ENCODE data around the gene RIC8A.

Gene RIC8A

DNA sequence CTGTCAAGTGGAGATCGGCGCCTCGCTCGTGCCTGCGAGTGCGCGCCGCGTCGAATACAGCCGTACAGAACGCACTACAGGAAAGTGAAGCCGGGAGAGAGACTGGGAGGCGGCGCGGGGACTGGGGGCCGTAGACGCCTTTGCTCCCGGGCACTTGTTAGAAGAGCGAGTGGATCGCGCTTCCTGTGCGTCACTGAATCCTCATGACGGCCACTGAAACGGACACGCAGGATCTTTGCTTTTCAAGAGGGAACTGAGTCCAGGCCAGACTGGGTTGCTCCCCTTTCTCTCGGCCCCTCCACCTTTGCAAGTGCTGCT lies 314 bp downstream of the RIC8A start:
- in situ Hi-C loops (cut with HindIII; ENCODE audit: low pct_unique_long_range_greater_than_20kb, low sequenced_read_pairs): no loop called here
- peak; percentile 21 to 22 for DNase-seq (ENCODE audit: low read depth in 1 of 2, low spot score in 1 of 2)
- TF ChIP-seq JUND (IDR thresholded peaks at IDR 0.05; ENCODE audit: low read depth): no peak

DNA sequence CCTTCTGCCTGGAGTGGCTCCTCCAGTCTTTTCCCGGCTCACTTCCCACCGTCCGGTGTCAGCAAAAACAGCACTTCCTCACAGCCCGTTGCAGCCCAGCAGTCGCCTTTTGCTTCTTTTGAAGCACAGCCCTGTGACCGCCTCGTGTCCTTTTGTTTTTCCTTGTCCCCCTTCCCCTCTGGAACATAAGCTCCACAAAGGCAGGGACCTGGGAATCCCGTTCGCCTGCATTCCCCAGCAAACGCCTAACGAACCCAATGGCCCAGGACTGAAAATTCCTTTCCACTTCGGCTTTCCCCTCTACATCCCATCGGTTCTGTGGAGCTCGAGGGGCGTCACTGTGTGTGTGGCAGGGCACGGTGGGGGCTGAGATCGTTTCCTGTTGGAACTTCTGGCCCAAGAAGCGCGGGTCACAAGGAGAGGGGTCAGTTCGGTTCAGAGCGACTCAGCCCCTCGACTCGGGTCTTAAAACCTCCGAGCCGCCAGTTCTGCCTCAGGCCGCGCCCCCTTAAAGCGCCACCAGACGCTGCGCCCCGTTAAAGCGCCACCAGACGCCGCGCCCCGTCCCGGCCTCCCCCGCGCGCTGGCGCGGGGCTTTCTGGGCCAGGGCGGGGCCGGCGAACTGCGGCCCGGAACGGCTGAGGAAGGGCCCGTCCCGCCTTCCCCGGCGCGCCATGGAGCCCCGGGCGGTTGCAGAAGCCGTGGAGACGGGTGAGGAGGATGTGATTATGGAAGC lies 841 bp downstream of the RIC8A start:
- no peak for TF ChIP-seq JUND (IDR thresholded peaks at IDR 0.05; ENCODE audit: low read depth)
- in situ Hi-C loops (cut with HindIII; ENCODE audit: low pct_unique_long_range_greater_than_20kb, low sequenced_read_pairs): no loop called here
- peak; percentile 69 to 80 for DNase-seq (ENCODE audit: low read depth in 1 of 2, low spot score in 1 of 2)

DNA sequence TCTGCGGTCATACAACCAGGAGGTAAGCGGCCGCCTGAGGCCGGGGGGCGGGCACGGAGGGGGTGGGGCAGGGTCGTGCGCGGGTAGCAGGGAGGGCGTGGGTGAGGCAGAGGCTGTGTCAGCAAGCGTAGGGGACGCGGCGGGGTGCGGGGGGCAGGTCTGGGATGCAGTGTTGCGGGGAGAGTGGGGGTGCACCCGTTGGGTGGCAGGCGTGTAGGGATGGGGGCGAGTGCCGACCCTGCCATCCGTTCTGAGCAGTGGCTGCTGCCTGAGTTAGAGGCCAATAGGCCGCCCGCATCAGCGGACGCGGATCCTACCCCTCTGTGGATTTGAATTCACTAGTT lies 1.4 kb downstream of the RIC8A start:
- no peak for DNase-seq (ENCODE audit: low read depth in 1 of 2, low spot score in 1 of 2)
- in situ Hi-C loops (cut with HindIII; ENCODE audit: low pct_unique_long_range_greater_than_20kb, low sequenced_read_pairs): no loop called here
- TF ChIP-seq JUND (IDR thresholded peaks at IDR 0.05; ENCODE audit: low read depth): no peak

DNA sequence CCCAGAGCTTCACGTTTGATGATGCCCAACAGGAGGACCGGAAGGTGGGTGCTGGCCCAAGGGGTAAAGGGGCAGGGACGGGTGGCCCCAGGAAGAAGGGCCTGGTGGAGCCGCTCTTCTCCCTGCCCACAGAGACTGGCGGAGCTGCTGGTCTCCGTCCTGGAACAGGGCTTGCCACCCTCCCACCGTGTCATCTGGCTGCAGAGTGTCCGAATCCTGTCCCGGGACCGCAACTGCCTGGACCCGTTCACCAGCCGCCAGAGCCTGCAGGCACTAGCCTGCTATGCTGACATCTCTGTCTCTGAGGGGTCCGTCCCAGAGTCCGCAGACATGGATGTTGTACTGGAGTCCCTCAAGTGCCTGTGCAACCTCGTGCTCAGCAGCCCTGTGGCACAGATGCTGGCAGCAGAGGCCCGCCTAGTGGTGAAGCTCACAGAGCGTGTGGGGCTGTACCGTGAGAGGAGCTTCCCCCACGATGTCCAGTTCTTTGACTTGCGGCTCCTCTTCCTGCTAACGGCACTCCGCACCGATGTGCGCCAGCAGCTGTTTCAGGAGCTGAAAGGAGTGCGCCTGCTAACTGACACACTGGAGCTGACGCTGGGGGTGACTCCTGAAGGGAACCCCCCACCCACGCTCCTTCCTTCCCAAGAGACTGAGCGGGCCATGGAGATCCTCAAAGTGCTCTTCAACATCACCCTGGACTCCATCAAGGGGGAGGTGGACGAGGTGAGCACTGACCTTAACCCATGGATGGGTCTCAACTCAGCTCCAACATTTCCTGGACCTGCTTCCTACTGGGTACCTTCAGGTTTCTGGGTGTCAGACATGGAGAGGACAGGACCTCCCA lies 2.0 kb downstream of the RIC8A start:
- in situ Hi-C loops (cut with HindIII; ENCODE audit: low pct_unique_long_range_greater_than_20kb, low sequenced_read_pairs): no loop called here
- no peak for DNase-seq (ENCODE audit: low read depth in 1 of 2, low spot score in 1 of 2)
- no peak for TF ChIP-seq JUND (IDR thresholded peaks at IDR 0.05; ENCODE audit: low read depth)

DNA sequence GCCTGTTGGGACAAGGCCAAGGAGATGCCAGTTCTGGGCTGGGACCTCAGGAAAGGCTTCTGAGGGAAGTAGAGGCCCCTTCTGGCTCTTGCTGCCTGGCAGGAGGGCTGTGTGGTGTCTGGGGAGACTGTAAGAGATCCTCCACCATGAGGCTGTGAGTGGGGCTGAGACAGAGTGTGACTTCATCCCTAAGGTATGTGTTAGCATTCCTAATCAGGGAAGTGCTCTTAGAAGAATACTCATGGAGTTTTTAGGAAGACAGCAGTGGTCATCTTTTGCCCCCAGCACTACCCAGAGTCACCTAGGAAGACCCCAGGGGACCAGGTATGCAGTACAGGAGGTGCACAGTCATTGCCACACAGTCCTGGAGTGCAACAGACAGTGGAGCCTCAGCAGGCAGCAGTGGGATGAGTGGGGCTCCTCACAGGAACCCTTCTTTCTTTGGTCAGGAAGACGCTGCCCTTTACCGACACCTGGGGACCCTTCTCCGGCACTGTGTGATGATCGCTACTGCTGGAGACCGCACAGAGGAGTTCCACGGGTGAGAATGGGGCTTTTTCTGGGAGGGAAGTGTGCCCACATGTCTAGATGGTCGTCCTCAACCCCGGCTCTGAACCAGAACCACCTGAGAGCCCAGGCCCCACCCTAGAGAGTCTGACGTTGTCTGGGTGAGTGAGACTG lies 2.8 kb downstream of the RIC8A start:
- TF ChIP-seq JUND (IDR thresholded peaks at IDR 0.05; ENCODE audit: low read depth): no peak
- no peak for DNase-seq (ENCODE audit: low read depth in 1 of 2, low spot score in 1 of 2)
- in situ Hi-C loops (cut with HindIII; ENCODE audit: low pct_unique_long_range_greater_than_20kb, low sequenced_read_pairs): no loop called here

DNA sequence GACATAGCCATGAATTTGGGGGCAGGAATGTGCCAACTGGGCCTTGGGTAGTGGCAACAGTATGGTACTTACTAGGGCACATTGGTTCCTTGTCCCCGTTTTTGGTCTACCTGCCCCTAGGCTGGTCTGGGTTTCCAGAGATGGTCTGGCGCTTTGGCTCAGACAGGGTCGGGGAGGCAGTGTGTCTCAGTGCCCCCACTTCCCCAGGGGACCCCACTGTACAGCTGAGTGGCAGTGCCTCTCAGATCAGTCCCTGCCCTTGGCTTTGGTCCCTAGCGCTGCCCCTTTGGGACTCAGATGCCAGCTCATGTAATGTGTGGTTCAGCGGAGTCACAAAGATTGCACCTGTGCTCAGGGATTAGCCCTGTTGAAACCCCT lies 3.3 kb downstream of the RIC8A start:
- DNase-seq (ENCODE audit: low read depth in 1 of 2, low spot score in 1 of 2): no peak
- in situ Hi-C loops (cut with HindIII; ENCODE audit: low pct_unique_long_range_greater_than_20kb, low sequenced_read_pairs): no loop called here
- no peak for TF ChIP-seq JUND (IDR thresholded peaks at IDR 0.05; ENCODE audit: low read depth)

DNA sequence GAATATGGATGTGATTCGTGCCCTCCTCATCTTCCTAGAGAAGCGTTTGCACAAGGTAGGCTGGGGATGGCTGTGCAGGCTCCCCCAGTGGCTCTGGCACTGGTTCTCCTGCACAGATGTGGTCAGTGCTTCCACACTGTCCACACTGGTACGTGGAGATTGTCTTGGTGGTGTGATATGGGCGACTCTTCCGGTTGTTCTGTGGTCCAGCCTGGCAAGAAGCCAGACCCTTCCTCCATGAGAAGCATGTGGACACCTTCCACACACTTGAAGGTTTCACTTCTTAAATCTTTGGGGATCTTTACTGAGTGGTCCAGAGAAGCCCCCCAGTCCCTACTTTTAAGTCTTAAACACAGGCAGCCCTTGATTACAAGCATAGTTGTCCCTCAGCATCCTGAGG lies 3.8 kb downstream of the RIC8A start:
- DNase-seq (ENCODE audit: low read depth in 1 of 2, low spot score in 1 of 2): no peak
- TF ChIP-seq JUND (IDR thresholded peaks at IDR 0.05; ENCODE audit: low read depth): no peak
- in situ Hi-C loops (cut with HindIII; ENCODE audit: low pct_unique_long_range_greater_than_20kb, low sequenced_read_pairs): no loop called here

DNA sequence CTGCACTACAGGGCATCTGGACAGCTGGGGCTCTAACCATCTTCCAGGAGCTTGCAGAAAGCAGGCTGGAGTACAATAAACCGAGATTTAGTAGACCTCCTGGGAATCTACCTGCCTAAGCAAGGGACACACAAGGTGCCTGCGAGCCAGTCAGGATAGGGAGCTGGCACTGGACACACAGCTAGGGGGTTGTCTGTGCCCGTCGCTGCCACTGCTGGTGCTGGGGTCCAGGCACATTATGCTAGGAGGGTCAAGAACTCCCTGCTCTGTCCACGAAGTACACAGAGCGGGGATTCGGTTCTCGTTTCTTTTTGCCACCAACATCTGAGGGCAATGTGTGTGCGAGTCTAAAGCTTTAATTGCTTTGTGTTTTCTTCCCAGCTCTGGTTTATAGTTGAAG lies 4.2 kb downstream of the RIC8A start:
- no peak for DNase-seq (ENCODE audit: low read depth in 1 of 2, low spot score in 1 of 2)
- in situ Hi-C loops (cut with HindIII; ENCODE audit: low pct_unique_long_range_greater_than_20kb, low sequenced_read_pairs): no loop called here
- no peak for TF ChIP-seq JUND (IDR thresholded peaks at IDR 0.05; ENCODE audit: low read depth)

DNA sequence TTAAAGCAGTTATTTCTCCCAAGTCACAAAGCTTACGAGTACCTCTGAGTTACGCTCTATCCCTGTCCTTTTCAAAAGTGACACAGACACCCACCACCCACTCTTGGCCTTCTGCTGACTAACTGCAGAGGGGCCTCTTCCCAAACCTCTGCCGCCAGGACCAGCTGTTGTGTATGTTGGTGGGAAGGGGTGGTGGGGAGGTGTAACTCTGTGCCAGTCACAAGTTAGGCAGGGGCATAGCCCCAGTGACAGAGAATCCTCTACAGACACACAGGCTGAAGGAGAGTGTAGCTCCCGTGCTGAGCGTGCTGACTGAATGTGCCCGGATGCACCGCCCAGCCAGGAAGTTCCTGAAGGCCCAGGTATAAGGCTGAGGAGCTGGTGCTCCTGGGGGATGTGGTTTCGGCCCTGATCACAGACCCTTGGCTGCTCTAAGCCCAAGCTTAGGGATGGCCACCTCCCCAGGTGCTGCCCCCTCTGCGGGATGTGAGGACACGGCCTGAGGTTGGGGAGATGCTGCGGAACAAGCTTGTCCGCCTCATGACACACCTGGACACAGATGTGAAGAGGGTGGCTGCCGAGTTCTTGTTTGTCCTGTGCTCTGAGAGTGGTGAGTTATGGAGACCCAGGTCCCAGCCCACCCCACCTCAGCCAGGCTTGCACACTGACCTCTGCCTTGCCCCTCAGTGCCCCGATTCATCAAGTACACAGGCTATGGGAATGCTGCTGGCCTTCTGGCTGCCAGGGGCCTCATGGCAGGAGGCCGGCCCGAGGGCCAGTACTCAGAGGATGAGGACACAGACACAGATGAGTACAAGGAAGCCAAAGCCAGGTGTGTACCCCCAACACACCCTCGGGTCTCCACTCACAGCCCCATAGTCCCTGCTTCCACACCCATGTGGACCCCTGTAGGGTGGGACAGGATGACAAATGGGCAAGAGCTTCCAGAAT lies 4.9 kb downstream of the RIC8A start:
- no peak for TF ChIP-seq JUND (IDR thresholded peaks at IDR 0.05; ENCODE audit: low read depth)
- in situ Hi-C loops (cut with HindIII; ENCODE audit: low pct_unique_long_range_greater_than_20kb, low sequenced_read_pairs): no loop called here
- DNase-seq (ENCODE audit: low read depth in 1 of 2, low spot score in 1 of 2): no peak

DNA sequence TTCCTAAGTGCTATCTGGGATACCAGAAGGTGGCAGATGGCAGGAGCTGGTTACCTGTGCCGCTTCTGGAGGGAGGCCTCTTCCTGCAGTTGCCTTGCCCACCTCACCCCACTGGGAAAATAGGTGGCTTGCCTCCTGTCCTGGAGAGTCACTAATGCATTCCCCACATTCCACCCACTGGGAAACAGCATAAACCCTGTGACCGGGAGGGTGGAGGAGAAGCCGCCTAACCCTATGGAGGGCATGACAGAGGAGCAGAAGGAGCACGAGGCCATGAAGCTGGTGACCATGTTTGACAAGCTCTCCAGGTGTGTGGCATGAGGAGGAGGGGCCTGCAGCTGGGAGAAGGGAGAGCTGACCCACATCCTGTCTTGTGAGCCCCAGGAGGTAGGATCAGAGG lies 5.6 kb downstream of the RIC8A start:
- no peak for DNase-seq (ENCODE audit: low read depth in 1 of 2, low spot score in 1 of 2)
- no peak for TF ChIP-seq JUND (IDR thresholded peaks at IDR 0.05; ENCODE audit: low read depth)
- in situ Hi-C loops (cut with HindIII; ENCODE audit: low pct_unique_long_range_greater_than_20kb, low sequenced_read_pairs): no loop called here

DNA sequence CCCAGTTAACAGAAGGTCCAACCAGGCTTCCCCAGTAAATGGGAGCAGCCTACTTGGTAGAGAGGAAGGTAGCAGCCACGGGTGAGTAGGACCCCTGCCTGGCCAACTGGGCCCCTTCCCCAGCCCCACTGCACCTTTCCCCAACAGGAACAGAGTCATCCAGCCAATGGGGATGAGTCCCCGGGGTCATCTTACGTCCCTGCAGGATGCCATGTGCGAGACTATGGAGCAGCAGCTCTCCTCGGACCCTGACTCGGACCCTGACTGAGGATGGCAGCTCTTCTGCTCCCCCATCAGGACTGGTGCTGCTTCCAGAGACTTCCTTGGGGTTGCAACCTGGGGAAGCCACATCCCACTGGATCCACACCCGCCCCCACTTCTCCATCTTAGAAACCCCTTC lies 6.6 kb downstream of the RIC8A start:
- TF ChIP-seq JUND (IDR thresholded peaks at IDR 0.05; ENCODE audit: low read depth): no peak
- in situ Hi-C loops (cut with HindIII; ENCODE audit: low pct_unique_long_range_greater_than_20kb, low sequenced_read_pairs): no loop called here
- DNase-seq (ENCODE audit: low read depth in 1 of 2, low spot score in 1 of 2): no peak

DNA sequence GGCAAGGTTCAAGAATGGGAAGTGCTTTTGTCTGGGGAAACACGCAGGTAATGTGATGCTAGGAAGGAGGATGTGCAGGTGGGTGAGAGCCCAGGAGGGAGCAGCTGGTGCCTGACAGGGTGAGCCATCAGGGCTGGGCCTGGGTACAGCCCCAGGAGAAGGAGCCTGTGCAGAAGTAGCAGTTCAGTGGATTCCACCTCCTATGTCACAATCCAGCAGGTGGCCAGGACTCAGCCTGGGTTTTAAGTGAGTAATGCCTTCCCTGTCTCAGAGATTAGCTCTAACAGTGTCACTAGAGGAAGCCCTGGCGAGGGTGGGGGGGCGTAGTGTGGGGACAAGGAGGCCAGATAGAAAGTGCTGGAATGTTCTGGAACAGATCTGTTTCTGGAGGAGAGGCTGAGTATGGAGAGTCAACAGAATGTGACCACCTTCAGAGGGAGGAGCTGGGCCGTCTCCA lies 8.1 kb downstream of the RIC8A start:
- no peak for TF ChIP-seq JUND (IDR thresholded peaks at IDR 0.05; ENCODE audit: low read depth)
- no peak for DNase-seq (ENCODE audit: low read depth in 1 of 2, low spot score in 1 of 2)

More for the DNA sequence above, 8.1 kb downstream of the RIC8A start:
- in situ Hi-C loops (cut with HindIII; ENCODE audit: low pct_unique_long_range_greater_than_20kb, low sequenced_read_pairs): no loop called here
